ENCODE results near the gene SASH1. TPM values are rescaled to one million over a fixed set of nuclear protein-coding genes. Genes with fewer than 3 reads are reported as not detected.

Gene SASH1
- total RNA-seq, 1 experiment from 2014 or later: 33.2 TPM

- Histone ChIP-seq H2BK20ac (ENCODE audit: low read depth, low read length, poor library complexity, severe bottlenecking) (no peak overlapping the region), H3K79me2 (ENCODE audit: insufficient read depth, low read length) (no peaks in the 10 kb centered on the region), H3K79me1 (ENCODE audit: insufficient read depth, low read depth, low read length, poor library complexity, severe bottlenecking) (no peaks in the 10 kb centered on the region), H2BK5ac (ENCODE audit: insufficient read length, low read length) (no peak overlapping the region), H3K56ac (ENCODE audit: insufficient read length, low read depth, low read length) (no peak overlapping the region), H3K23ac (ENCODE audit: insufficient read length, low read depth, low read length) (no peak overlapping the region), H2BK120ac (ENCODE audit: low read depth, low read length, poor library complexity, severe bottlenecking) (no peak overlapping the region), H3K4ac (ENCODE audit: low read depth, low read length) (no peak overlapping the region), H3K4me2 (ENCODE audit: insufficient read depth, insufficient read length, low read length) (no peak overlapping the region), H4K91ac (ENCODE audit: insufficient read length, low read depth, low read length) (no peak overlapping the region), H3K9ac (ENCODE audit: extremely low read depth, insufficient read length, low read length) (no peak overlapping the region), H3T11ph (ENCODE audit: low read length) (no peak overlapping the region), H3K23me2 (ENCODE audit: insufficient read length, low read depth, low read length, poor library complexity, severe bottlenecking) (no peaks in the 10 kb centered on the region), H3K18ac (ENCODE audit: insufficient read length, low read depth, low read length) (no peak overlapping the region), H2BK12ac (ENCODE audit: insufficient read length, low read depth, low read length) (no peak overlapping the region), H4K5ac (ENCODE audit: insufficient read length, low read depth, low read length) (no peak overlapping the region), H4K20me1 (ENCODE audit: control insufficient read depth, insufficient read depth, insufficient read length) (no peaks in the 10 kb centered on the region), H2BK15ac (ENCODE audit: low read depth, low read length) (no peak overlapping the region), H3K4me1 (ENCODE audit: insufficient read depth, low read length) (peaks cover 17% of the 10 kb centered on the region), H3K27me3 (ENCODE audit: insufficient read depth, low read length) (no peaks in the 10 kb centered on the region), H3K27ac (ENCODE audit: insufficient read length, low read depth, low read length) (no peak overlapping the region), H3K9me3 (ENCODE audit: control insufficient read depth, low read depth, low read length) (no peaks in the 10 kb centered on the region), H3K14ac (ENCODE audit: insufficient read depth, low read length) (no peak overlapping the region), H2AK5ac (ENCODE audit: insufficient read length, low read length) (no peak overlapping the region), H4K8ac (replicated peaks; ENCODE audit: insufficient read length, low read depth, low read length) (no peak overlapping the region), H2AFZ (ENCODE audit: low read length) (no peak overlapping the region)
- no CpG with 5 or more reads among the region's 6 CpGs for WGBS (ENCODE audit: extremely low coverage, insufficient read length, low lambda C conversion rate)
- TF ChIP-seq CTCF (conservative IDR thresholded peaks at IDR 0.05): no peak
- no peak overlapping the region for H3K4me3 Mint-ChIP-seq
- H3K9me3 Mint-ChIP-seq: no peaks in the 10 kb centered on the region
- no peak for DNase-seq
- no peak overlapping the region for H3K27ac Mint-ChIP-seq
- H3K4me1 Mint-ChIP-seq: peaks cover 42 to 49% of the 10 kb centered on the region in 2 experiments
- peaks cover 0 to 2% (median 0%) of the 10 kb centered on the region in 3 experiments; a peak in 3 of 7 replicates for H3K36me3 Mint-ChIP-seq (ENCODE audit: insufficient read depth in 1 of 3, low read depth in 3 of 3)
- H3K27me3 Mint-ChIP-seq (ENCODE audit: low read depth): no peaks in the 10 kb centered on the region
These were observed 167.4 kb downstream of the SASH1 start for GRCh38 chr6:148509800-148510581.
